HG03280 (cell line): ENCODE results near the gene KRTAP6-3.

ENCODE experiments used
- ATAC-seq: cut with Tn5 transposase; IDR thresholded peaks from one replicate; pipeline ENCODE4 v1.9.1; 2021; ENCODE audit warnings: mild to moderate bottlenecking, moderate library complexity; ENCODE audit not compliant: unreplicated experiment

Gene KRTAP6-3

DNA sequence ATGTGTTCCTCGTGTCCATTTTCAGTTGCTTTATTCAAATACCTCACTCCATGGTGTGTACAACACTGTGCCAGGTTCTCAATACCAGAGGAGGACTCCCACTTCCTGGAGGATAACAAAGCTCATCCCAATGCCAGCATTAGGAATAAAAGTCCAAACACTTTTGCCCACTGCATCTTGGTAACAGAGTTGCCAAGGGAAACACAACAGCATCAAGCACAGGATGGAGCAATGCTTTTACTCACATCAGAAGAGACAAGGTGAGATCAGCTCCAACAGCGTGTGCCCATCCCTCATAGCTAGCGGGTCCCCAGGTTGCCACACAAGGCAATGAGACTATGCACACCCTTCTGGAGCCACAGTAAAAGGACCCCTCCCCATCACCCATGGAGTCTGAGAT is 31.1 kb downstream of the KRTAP6-3 start:
- ATAC-seq, result no peak

DNA sequence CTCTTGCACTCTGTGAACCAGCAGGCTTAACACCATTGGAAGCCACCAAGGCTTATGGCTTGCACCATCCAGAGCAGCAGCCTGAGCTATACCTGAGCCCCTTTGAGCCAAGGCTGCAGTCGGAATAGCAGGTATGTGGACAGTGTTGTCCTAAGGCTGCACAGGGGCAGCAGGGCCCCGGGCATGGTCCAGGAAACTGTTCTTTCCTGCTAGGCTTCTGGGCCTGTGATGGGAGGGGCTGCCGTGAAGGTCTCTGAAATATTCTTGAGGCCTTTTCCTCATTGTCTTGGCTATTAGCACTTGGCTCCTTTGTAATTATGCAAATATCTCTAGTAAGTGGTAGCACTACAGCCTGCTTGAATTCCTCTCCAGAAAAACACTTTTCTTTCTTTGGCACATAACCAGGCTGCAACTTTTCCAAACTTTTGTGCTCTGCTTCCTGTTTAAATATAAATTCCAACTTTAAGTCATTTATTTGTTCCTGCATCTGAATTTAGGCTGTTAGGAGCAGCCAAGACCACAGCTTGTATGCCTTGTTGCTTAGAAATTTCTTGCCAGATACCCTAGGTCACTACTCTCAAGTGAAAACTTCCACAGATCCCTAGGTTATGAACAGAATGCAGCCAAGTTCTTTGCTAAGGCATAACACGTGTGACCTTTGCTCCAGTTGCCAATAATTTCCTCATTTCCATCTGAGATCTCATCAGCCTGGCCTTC is 33.4 kb downstream of the KRTAP6-3 start:
- ATAC-seq, result no peak

- no peak for ATAC-seq
These were observed 35.9 kb downstream of the KRTAP6-3 start for GRCh38 chr21:30628109-30628508.

DNA sequence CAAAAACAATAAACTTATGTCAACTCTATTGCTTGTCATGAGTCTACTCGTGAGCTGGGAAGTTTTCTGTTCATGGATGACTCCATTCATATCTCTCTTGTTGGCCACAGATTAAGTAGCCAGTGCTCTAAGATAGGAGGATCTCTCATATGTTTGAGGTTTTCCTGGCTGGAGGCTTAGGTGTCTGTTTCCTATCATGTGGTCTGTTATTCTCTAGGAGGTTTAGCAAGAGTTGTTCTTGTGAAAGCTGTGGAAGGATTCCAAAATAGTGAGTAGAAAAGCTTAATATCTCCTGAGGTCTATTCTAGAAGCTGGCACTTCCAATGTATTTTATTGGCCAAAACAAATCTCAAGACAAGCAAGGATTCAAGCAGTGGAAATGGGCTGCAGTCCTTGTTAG is 37.0 kb downstream of the KRTAP6-3 start:
- no peak for ATAC-seq

- no peak for ATAC-seq
These were observed 42.7 kb downstream of the KRTAP6-3 start, which contains the start of gene KRTAP20-2 for GRCh38 chr21:30634906-30635305. TSS of gene KRTAP20-2 (plus strand) at chr21:30635206. CDS start at chr21:30635264, 58 bp downstream.

- no peak for ATAC-seq
These were observed 46.4 kb downstream of the KRTAP6-3 start for GRCh38 chr21:30638686-30639085.

- no peak for ATAC-seq
These were observed 50.3 kb downstream of the KRTAP6-3 start, which contains the start of gene KRTAP20-3 for GRCh38 chr21:30642564-30642963. TSS of gene KRTAP20-3 (plus strand) at chr21:30642864.
